DND-41 (cell line): ENCODE results near the gene DCAF10.

Source experiments
- EZH2 ChIP-seq: IDR thresholded peaks from 3 replicates; pipeline ENCODE4 v1.6.1; 2012; ENCODE audit warnings: borderline replicate concordance, low read depth, mild to moderate bottlenecking, moderate library complexity, low read length, inconsistent platforms; ENCODE audit not compliant: severe bottlenecking
- TF ChIP-seq, protein P1 (sequence below): IDR thresholded peaks from 2 replicates; pipeline ENCODE4 v1.5.1; 2012; ENCODE audit warnings: borderline replicate concordance, low read length, moderate library complexity, mild to moderate bottlenecking; ENCODE audit not compliant: poor library complexity, severe bottlenecking; ENCODE audit errors: extremely low read depth

DNA sequence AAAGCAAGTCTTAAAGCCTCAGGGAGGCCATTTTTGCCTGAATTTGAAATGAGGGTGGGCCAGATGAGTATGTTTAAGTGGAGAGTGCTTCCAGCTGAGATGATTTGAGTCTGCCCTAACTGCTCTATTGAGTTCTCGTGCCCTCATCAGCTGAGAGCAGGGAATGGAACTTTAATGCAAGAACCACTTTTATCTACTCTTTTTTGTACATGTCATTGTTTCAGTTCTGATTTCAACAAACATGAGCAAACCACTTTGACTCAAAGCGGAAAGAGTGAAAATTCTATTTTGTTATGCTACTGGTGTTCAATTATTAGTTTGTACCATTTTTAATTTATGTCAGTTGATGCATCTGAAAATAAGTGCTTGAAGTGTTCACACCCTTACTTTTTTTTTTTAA is 35.8 kb downstream of the DCAF10 start:
- TF ChIP-seq EZH2, result no peak
- TF ChIP-seq, protein P1, sequence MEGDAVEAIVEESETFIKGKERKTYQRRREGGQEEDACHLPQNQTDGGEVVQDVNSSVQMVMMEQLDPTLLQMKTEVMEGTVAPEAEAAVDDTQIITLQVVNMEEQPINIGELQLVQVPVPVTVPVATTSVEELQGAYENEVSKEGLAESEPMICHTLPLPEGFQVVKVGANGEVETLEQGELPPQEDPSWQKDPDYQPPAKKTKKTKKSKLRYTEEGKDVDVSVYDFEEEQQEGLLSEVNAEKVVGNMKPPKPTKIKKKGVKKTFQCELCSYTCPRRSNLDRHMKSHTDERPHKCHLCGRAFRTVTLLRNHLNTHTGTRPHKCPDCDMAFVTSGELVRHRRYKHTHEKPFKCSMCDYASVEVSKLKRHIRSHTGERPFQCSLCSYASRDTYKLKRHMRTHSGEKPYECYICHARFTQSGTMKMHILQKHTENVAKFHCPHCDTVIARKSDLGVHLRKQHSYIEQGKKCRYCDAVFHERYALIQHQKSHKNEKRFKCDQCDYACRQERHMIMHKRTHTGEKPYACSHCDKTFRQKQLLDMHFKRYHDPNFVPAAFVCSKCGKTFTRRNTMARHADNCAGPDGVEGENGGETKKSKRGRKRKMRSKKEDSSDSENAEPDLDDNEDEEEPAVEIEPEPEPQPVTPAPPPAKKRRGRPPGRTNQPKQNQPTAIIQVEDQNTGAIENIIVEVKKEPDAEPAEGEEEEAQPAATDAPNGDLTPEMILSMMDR, result no peak
